AG04450 (cell line): ENCODE data around the gene OSER1. TPM values are rescaled to one million over a fixed set of nuclear protein-coding genes. Genes with fewer than 3 reads are reported as not detected.

Source experiments
- CTCF ChIA-PET: fragments of 300-600, 350-600 bp; formaldehyde crosslinking; extraction: SDS; loops from one replicate; lab custom pipeline; 2022; ENCODE audit warnings: antibody characterized with exemption, inconsistent platforms; lab: Charles Lee
- POLR2A ChIA-PET: fragments of 350-600 bp; formaldehyde crosslinking; extraction: SDS; loops from one replicate; lab custom pipeline; 2021; ENCODE audit warnings: antibody characterized with exemption, inconsistent platforms; lab: Yijun Ruan, JAX
- DNase-seq: peaks from one replicate; pipeline ENCODE4 v3.0.0-alpha.2; 2011; ENCODE audit warnings: low read depth, low spot score
- H3K27ac ChIP-seq: one replicate; pipeline ENCODE4 v1.5.1; 2012; ENCODE audit warnings: low read depth, low read length, control low read depth
- H3K27me3 ChIP-seq: one replicate; pipeline ENCODE4 v1.6.0; 2012; ENCODE audit warnings: low read length; ENCODE audit not compliant: control insufficient read depth, insufficient read depth
- H3K4me3 ChIP-seq: 2 replicates; pipeline ENCODE4 v1.5.1; 2011; ENCODE audit warnings: mild to moderate bottlenecking, low read depth, low read length, control low read depth
- H3K9me3 ChIP-seq: 2 replicates; pipeline ENCODE4 v1.5.1; 2012; ENCODE audit warnings: low read length; ENCODE audit not compliant: control insufficient read depth, insufficient read depth
- CTCF ChIP-seq: IDR thresholded peaks from 2 replicates; pipeline ENCODE4 v1.5.1; 2011; ENCODE audit warnings: low read depth, low read length, control low read depth, inconsistent platforms
- polyA plus RNA-seq: library from polyadenylated mRNA; depleted of rRNA; stranded (reverse); fragments of >200 nt; gene quantifications from 2 replicates; pipeline ENCODE4 v1.2.3, GENCODE V29; 2011

The OSER1 gene
- polyA plus RNA-seq, 1 experiment = 59.3 TPM

GRCh38 chr20:44208770-44209169, 1.8 kb downstream of the OSER1 start:
- peak; percentile 24; the same call in 1 of the 2 replicates for TF ChIP-seq CTCF
- POLR2A ChIA-PET = interaction anchor here (0.9 kb wide), 1 partner anchor 483 kb away, joined by 3 read pairs; no protein-coding TSS in a partner anchor
- Histone ChIP-seq H3K4me3 (peak overlapping the region; percentile 95), H3K27me3 (no peaks in the 10 kb centered on the region), H3K27ac (no peak overlapping the region), H3K9me3 (no peaks in the 10 kb centered on the region)
- DNase-seq = no peak
- CTCF ChIA-PET = interaction anchor here (0.7 to 1.6 kb wide), 9 partner anchors 8 to 92 kb away, joined by 3 to 10 read pairs (median 4); no protein-coding TSS in a partner anchor

GRCh38 chr20:44208165-44208564, 2.4 kb downstream of the OSER1 start:
- TF ChIP-seq CTCF = no peak
- no peaks in the 10 kb centered on the region for H3K9me3 ChIP-seq
- no peak overlapping the region for H3K27ac ChIP-seq
- CTCF ChIA-PET = interaction anchor here (0.6 to 1.6 kb wide), 11 partner anchors 9 to 237 kb away, joined by 3 to 10 read pairs (median 4); no protein-coding TSS in a partner anchor
- no peaks in the 10 kb centered on the region for H3K27me3 ChIP-seq
- H3K4me3 ChIP-seq = peak overlapping the region; percentile 95
- POLR2A ChIA-PET = interaction anchor here (0.7 to 0.9 kb wide), 2 partner anchors 274 to 483 kb away, joined by 3 to 4 read pairs; no protein-coding TSS in a partner anchor
- no peak for DNase-seq

- CTCF ChIA-PET = interaction anchor here (1.7 to 1.9 kb wide), 2 partner anchors 10 to 17 kb away, joined by 6 to 7 read pairs; no protein-coding TSS in a partner anchor
- Histone ChIP-seq H3K27ac (no peak overlapping the region), H3K4me3 (no peak overlapping the region), H3K27me3 (no peaks in the 10 kb centered on the region), H3K9me3 (no peaks in the 10 kb centered on the region)
- POLR2A ChIA-PET = no interaction called here
- no peak for DNase-seq
- no peak for TF ChIP-seq CTCF
These were observed 3.3 kb downstream of the OSER1 start for GRCh38 chr20:44207126-44207723.

- ChIA-PET POLR2A (no interaction called here), CTCF (interaction anchor here (1.7 to 1.9 kb wide), 2 partner anchors 11 to 16 kb away, joined by 6 to 7 read pairs; no protein-coding TSS in a partner anchor)
- Histone ChIP-seq H3K4me3 (no peak overlapping the region), H3K9me3 (no peaks in the 10 kb centered on the region), H3K27ac (no peak overlapping the region), H3K27me3 (no peaks in the 10 kb centered on the region)
- DNase-seq = no peak
- TF ChIP-seq CTCF = no peak
These were observed 4.4 kb downstream of the OSER1 start for GRCh38 chr20:44206132-44206531.

- ChIA-PET POLR2A (no interaction called here), CTCF (interaction anchor here (2.0 kb wide), 1 partner anchor 88 kb away, joined by 4 read pairs; no protein-coding TSS in a partner anchor)
- Histone ChIP-seq H3K27me3 (no peaks in the 10 kb centered on the region), H3K9me3 (no peaks in the 10 kb centered on the region), H3K27ac (peak overlapping the region; percentile 88), H3K4me3 (no peak overlapping the region)
- DNase-seq = no peak
- TF ChIP-seq CTCF = no peak
These were observed 5.7 kb downstream of the OSER1 start for GRCh38 chr20:44204832-44205215.
